ENCODE measurements around the gene RAB31. TPM values are rescaled to one million over a fixed set of nuclear protein-coding genes. Genes with fewer than 3 reads are reported as not detected.

RAB31 gene

Small RNA genes within 50 kb of the gene (small RNA-seq; reads per million reads assigned to genes)
- gene RN7SL862P (ENCODE audit: low read depth) (not detected), gene RNA5SP449 (ENCODE audit: low read depth) (not detected)

Measured in mesenchymal stem cell (in vitro differentiated cells and primary cell).